HTR-8/SVneo (cell line): ENCODE results near the gene AGAP9.
"Not testable (repeated sequence)": the region's sequence is repeated elsewhere in the genome, so short reads cannot be mapped to it uniquely, and the experiment has no call there.

Experiments used
- DNase-seq: peaks from one replicate; pipeline ENCODE4 v3.0.0; 2011; ENCODE audit warnings: low spot score, mixed read lengths; ENCODE audit not compliant: insufficient read length
- FAIRE-seq: peaks from 2 replicates; lab custom pipeline; 2011; peaks lifted over from hg19 to GRCh38; lab: Jason Lieb, UNC

Gene AGAP9

DNA sequence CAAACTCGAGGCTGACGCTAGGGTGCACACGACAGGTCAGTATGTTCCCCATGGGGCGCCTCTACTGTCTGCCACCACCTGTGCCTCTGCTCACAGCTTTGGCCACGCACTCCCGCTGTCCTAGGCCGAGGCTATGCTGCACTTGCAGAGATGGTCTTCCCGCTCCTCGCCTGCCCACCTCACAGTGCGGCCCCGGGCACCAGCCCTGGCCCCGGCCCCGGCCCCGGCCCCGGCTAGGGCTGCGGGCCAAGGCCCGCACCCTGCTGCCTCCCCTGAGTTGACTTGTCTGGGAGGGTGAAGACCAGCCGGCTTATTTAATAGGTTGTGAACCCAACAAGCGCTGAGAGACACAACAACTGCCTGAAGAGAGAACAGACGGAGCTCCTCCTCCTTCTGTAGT is at the start of gene AGAP9:
AGAP9 (minus strand) TSS at position 164 of the 400 bp plus-strand sequence; CDS start at position 52, 112 bp downstream.
- FAIRE-seq, DNase-seq: not testable (repeated sequence)

DNA sequence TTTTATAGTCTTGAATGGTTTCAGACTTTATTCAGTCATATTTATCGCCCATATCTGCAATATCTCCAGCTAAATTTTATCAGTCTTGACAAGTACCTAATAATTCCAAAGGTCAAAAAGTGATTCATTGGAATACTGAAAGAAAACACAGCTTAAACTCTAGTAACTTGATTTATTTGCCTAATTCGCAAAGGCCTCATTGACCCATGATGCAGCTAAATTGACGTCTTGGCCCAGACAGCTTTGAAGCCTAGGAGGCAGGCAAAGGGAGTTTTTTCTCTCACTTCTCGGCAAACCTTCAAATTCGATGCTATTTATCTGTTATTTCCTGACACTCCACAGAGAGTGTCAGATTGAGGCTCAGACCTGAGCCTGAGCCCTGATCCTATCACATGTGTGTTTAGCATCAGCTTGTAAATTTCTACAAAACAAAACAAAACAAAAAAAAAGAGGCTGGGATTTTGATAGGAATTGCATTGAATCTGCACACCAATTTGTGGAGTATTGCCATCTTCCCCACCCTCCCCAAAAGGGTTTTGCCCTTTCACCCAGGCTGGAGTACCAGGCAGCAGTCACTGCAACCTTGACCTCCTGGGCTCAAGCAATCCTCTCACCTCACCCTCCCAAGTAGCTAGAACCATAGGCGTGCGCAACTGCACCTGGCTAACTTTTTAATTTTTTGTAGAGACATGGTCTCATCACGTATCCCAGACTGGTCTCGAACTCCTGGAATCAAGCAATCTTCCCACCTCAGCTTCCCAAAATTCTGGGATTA is 47.9 kb upstream of the AGAP9 start:
- FAIRE-seq, DNase-seq: not testable (repeated sequence)

DNA sequence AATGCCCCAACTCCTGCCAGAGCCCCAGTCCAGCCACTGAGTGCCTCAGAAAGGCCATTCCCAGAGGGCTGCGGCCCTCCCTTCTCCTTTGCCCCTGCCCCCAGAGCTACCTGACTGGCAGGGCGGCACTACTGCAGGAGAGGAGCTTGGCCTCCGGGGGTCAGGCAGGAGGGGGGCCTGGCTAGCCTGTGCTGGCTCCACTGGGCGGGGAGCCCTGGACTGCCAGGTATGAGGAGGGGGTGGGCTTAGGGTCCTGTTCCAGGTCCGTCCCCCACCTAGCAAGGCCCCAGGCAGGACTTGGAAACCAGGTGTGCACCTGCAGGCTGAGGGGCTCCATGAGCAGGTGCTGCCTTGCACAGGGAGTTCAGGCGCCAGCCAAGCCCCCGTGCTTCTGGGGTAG is 43.3 kb upstream of the AGAP9 start:
- FAIRE-seq, DNase-seq: not testable (repeated sequence)

DNA sequence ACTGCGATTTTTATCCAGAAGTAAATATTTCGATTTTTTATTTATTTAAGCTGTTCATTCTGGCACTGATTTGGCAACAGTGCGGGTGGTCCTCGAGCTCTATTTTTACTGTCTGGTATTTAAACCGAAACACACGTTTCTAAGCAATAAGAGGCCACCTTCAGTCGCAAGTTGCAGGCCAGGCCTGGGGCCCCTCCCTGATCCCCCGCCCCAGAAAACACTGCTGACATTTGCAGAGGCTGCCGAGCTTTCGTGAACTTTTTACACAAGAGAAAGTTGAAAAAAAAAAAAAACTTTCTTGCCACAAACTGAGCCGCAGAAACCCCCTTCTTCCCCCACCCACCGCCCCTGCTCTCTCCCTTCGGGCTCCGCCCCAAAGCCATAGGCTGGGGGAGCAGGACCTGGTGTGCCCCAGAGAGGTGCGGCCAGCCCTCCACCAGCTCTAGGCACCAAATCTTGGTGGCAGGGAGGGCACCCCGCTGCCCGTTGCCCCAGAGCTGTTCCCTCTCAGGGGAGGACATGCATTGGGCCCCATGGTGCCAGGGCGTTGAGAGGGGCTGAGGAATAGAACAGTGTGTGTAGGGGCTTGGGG is 42.8 kb upstream of the AGAP9 start:
- DNase-seq, FAIRE-seq: not testable (repeated sequence)

DNA sequence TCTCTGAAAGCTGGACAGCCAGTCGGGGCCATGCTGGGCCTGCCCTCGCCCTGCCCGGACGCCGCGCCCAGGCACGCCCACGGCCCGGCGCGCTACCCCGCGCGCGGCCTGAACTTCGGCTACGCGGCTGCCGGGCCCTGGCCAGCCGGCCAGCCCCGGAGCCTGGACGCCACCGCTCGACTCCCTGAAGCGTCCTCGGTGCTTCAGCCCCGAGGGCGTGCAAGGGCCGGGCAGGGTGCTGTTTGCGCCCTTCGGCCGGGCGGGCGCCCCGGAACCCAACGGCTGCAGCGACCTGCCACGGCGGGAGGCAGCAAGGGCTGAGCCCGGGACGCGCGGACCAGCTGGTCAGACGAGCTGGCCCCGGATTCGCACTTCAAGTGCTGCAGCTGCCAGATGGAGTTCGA is 42.1 kb upstream of the AGAP9 start:
- not testable (repeated sequence) for FAIRE-seq

DNA sequence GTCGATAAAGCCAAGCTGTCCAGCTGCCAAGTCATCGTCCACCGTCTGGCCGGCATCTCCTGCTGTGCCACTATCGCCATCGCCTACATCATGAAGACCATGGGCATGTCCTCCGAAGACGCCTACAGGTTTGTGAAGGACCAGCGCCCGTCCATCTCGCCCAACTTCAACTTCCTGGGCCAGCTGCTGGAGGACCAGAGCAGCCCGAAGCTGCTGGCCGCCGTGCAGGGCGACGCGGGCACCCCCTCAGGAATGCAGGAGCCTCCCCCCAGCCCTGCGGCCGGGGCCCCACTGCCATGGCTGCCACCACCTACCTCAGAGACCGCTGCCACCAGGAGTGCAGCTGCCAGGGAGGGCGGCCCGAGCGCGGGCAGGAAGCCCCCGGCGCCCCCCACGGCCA is 41.5 kb upstream of the AGAP9 start:
- DNase-seq, FAIRE-seq: not testable (repeated sequence)

More for the DNA sequence above, 42.1 kb upstream of the AGAP9 start:
- DNase-seq: not testable (repeated sequence)

DNA sequence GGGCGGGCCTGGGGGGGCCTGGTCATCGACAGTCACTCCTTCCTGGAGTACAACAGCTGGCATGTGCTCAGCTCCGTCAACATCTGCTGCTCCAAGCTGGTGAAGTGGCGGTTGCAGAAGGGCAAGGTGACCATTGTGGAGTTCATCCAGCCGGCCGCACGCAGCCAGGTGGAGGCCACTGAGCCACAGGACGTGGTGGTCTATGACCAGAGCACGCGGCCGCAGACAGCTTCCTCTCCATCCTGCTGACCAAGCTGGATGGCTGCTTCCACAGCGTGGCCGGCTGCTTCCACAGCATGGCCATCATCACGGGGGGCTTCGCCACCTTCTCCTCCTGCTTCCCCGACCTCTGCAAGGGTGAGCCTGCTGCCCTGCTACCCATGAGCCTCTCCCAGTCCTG is 40.9 kb upstream of the AGAP9 start:
- not testable (repeated sequence) for DNase-seq, FAIRE-seq

DNA sequence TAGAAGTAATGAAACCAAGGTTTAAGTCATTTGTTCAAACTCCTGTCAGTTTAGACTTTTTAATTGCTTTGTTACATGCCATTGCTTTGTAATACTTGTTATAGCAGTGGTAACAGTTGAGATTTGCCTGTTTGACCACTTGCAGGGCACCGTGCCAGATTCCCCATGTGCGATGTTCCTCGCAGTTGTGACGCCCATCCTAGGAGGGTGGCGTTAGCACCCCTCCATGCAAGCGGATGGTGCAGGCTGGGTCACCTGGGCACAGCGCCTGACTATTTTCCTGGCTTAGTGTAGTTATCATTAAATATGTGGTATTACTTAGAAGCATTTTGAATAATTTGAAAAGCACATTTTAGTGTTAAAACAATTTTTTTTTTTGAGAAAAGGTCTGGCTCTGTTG is 37.0 kb upstream of the AGAP9 start:
- not testable (repeated sequence) for FAIRE-seq, DNase-seq

DNA sequence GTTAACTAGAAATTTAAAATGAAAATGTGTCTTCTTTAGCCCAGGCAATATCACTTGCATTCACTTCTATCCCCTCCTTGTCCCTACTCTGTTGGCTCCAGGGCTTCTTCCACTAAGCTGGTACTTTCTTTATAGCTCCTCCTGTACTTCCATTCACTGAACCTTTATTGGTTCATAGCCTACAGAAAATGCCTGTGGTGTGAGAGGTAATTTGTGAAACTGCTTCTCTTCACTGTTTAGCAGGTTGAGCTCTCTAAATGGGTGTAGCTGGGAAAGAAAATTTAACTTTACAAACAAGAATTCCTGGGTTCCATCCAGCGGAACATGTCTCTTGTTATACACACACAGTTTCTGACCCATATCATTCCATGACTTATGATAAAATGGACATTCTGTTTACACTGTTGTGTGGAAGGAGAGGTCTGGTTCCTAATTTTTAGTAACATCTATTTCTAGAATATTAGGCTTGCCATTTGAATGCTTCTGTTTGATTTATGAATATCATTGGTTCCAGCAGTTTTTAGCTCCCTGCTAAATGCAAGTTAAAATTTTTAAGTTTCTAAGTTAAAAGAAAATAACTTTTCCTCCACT is 36.4 kb upstream of the AGAP9 start:
- FAIRE-seq, DNase-seq: not testable (repeated sequence)

DNA sequence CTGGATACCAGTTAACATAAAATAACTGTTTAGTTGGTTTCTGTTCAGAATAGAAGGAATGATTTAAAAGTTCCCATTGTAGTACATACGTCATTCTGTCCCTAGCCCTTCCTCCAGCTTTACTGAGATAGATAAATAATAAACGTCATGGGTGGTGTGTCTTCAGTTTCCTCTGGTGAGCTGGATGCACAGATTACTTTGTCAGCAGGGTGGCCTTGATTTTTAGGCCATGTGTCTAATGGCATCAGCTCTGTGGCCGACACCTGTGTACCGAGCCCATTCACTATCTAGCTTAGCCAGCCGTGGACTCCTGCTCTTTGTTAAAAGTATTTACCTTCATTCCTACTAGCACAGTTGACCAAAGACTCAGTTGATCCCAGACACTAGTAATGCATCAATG is 34.7 kb upstream of the AGAP9 start:
- not testable (repeated sequence) for DNase-seq, FAIRE-seq

DNA sequence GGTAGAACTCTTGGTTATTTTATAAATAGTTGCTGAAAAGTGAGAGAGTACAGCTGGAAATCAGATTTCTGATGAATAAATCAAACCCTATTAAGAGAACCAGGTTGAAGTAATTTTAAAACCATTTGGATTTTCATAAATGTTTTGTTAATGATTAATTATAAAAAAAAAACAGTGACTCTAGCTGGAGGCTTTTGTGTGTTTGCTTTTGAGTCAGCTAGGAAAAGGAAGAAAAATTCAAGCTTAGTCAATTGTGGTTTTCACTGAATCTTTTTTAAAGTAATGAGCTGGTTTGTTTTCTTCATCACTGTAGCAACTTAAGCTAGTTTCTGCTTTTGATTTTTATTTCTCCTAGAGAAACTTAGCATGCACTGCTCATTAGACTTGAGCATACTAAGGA is 34.2 kb upstream of the AGAP9 start:
- not testable (repeated sequence) for FAIRE-seq, DNase-seq

DNA sequence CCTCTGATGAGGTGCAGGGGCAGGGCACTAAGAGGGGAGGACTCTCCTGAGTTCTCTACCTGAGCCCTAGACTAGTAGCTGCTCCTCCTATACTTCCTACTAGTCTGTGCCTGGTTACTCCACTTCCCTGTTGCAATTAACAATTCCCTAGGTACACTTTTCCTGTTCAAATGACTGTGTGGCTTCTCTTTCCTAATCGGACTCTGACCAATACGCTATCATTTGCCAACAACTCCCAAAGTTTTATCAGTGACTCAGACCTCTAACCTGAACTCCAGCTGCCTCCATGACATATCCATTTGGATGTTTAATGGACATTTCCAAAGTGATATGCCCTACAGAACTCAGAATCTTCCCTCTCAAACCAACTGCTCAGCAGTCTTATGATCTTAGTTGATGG is 31.9 kb upstream of the AGAP9 start:
- FAIRE-seq: not testable (repeated sequence)

DNA sequence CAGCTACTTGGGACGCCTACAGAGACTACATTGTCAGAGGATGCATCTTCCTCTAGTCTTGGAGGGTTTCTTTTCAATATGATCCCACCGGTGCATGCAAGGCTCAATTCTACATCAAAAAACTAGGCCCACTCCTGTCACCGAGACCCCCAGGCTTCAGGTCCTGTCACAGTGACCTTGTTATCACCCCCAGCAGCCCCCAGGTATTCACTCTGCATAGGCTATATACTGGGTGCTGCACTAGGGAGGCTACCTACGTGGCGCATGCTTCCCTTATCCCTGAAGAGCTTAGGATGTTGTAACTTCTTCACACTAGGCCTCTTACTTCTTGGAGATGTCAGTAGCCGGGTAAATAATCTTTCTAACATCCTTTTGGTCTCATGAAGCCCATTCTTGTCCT is 31.1 kb upstream of the AGAP9 start:
- FAIRE-seq, DNase-seq: not testable (repeated sequence)

More for the DNA sequence above, 31.9 kb upstream of the AGAP9 start:
- DNase-seq: not testable (repeated sequence)

DNA sequence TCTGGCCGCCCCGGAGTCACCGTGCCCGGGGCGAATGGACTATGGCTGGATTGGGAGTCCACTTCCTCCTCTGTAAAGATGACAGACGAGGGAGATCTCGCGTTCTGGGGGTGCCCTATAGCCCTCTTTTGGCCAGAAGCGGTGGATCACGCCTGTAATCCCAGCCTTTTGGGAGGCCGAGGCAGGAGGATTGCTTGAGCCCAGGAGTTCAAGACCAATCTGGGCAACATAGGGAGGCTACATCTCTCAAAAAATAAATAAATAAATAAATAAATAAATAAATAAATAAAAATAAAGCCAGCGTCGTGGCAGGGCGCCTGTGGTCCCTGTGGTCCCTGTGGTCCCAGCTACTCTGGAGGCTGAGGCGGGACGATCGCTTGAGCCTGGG is 30.4 kb upstream of the AGAP9 start:
- not testable (repeated sequence) for DNase-seq, FAIRE-seq

DNA sequence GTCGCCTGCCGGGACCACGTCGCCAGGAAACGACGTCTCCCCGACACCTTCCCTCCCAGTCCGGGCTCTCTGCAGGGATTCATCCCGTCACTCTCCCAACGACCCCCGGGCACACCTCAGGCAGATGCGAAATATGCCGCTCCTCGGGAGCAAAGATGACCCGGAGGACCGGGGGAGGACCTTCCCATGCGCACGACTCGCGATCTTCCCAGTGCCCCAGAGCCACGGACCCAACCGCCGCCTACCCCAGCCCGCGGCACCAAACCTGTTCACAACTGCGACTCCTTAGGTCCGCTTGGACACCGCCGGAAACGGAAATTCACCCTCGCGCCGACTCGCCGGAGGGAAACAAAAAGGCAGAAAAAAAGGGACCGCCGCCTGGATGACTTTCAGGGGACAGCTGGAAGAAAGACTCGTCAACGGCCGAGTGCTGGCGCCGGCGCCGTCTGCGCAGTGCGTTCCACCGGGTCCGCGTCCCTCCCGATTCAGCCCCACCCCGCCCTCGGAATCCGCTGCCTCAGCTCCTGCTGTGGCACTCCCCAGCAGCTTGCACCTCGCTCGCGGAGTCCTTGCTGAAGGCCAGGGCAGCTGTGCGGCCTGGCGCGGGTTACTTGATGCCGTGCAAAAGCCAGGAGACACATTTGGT is 29.9 kb upstream of the AGAP9 start:
- FAIRE-seq: not testable (repeated sequence)
- DNase-seq: peak; percentile 47

DNA sequence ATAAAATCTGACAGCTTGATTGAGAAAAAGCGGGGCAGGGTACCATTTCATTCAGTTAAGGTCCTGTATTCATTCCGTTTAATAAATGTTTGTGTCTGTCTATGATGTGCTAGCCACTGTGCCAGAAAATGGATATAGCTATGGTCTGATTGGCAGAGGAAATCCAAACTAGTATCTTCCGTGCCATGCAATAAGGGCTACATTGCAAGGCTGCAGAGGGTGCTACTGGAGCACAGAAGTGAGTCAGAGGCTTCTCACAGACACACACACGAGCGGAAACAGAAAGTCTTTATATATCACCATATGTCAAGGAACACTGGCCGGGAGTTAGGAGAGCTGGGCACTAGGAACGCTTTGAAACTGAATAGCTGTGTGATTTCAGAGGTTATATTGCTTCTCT is 29.3 kb upstream of the AGAP9 start:
- FAIRE-seq, DNase-seq: not testable (repeated sequence)

DNA sequence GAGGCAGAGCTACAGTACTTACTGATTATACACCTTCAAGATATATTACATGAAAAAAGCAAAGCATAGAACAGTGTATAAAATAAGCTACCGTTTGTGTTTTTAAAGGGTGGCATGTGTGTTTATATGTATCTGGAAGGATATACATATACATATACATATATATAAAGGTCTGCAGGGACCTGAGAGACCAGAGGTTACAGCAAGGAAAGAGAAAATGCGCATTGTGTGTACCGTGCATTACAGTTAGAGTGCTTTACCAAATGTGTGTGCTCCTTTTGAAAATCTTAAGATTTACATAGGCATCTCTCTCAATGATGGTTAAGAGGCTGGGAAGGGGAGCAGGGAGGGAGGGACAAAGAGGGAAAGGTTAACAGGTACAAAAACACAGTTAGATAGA is 23.8 kb upstream of the AGAP9 start:
- DNase-seq, FAIRE-seq: not testable (repeated sequence)

DNA sequence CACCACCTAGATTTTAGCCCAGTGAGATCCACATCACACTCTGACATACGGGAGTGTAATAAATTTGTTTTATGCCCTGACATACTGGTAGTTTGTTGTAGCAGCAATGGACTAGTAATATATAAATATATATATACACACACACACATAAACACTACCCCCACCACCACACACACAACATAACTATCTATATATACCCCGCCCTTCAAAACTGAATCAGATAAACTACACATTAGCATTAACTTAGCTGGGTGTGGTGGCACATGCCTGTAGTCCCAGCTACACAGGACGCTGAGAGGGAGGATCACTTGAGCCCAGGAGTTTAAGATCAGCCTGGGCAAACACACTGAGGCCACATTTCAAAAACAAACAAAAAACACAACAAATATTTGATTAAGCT is 13.0 kb upstream of the AGAP9 start:
- DNase-seq, FAIRE-seq: not testable (repeated sequence)

DNA sequence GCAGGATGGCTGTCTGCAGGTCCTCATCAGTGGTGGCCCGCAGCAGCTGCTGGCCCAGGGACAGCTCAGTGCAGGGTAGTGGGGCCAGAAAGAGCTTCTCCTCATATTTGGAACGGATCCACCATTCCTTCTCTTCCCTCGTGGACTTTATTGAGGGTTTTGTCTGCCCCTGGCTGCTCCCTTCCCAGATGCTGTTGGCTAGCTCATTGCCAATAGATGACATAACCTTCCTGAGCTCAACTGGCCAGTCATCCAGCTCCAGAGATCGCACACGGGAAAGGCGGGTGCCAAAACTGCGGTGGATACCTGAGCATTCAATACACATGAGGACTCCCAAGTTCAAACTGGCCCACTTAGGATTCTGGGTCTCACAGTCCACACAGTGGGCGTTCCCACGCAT is 21.1 kb downstream of the AGAP9 start:
- DNase-seq, FAIRE-seq: not testable (repeated sequence)

DNA sequence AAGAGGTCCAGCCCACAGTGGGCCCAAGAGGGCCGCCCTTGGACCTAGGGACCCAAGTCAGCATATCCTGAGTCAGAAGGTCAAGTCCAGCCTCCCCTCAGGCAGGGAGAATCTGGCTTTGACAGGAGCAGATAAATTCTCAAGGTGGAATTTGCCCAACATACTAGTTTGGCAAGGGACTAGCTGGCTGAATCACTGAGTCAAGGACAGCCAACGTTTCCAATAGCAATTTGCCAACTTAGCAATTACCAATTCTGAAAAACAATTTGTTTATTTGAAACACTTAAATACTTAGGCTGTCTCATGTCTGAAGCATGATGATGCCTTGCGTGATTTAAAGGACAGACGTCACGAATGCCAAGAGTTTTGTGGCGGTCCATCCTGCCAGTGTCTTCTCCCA is 29.2 kb downstream of the AGAP9 start:
- DNase-seq, FAIRE-seq: not testable (repeated sequence)
